ENCODE data around the gene TRPV4. TPM values are rescaled to one million over a fixed set of nuclear protein-coding genes. Genes with fewer than 3 reads are reported as not detected.

The TRPV4 gene
- total RNA-seq, 1 donor from 2014 or later: 0.08 TPM

DNA sequence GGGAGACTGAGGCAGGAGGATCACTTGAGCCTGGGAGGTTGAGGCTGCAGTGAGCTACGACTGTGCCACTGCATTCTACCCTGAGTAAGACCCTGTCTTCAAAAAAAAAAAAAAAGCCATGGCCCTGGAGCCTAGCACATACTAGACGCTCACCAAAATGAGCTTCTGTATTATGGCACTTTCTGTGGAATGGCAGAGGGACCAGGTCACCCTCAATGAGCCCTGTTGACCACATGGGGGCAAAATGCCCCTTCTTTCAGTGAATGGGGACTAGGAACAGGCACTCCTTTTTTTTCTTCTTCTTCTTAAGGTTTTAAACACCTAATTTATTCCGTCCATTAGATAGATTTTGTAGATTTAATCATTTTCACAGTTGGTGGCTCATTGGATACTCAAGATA lies 69.1 kb downstream of the TRPV4 start:
- DNase-seq (ENCODE audit: low read depth): no peak

- no peak for DNase-seq (ENCODE audit: low read depth)
Observed at GRCh38 chr12:109763201-109763841, 69.9 kb downstream of the TRPV4 start.

- no peak for DNase-seq (ENCODE audit: low read depth)
Observed at GRCh38 chr12:109762673-109763191, 70.5 kb downstream of the TRPV4 start.

DNA sequence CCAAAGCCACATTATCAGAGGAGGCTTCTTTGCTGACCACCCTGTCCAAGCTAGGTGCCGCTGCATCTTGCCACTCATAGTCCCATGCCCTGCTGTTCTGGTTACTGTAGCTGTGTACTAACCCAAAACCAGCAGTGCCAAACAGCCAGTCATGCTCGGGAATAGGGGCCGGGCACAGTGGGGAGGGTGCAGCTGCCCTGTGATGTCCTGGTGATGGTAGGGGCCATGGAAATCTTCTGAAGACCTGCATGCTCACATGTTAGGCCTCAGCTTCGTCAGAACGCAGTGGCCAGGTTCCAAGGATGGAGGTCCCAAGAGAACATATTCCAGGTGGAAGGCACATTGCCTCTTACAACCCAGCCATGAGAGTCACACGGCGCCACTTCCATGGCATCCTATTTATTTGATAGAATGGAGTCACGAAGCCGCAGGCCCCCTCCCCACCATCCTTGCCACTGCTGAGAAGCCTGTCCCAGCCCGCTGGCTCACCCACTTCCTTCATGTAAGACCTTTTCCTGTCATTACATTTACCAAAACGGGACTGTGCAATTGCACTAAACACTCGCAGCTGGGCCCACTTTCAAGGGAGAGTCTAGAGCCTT lies 71.0 kb downstream of the TRPV4 start:
- no peak for DNase-seq (ENCODE audit: low read depth)

GRCh38 chr12:109760930-109761921 lies 72.0 kb downstream of the TRPV4 start:
- no peak for DNase-seq (ENCODE audit: low read depth)

GRCh38 chr12:109760031-109760929 lies 72.9 kb downstream of the TRPV4 start:
- DNase-seq (ENCODE audit: low read depth): peak; percentile 94

DNA sequence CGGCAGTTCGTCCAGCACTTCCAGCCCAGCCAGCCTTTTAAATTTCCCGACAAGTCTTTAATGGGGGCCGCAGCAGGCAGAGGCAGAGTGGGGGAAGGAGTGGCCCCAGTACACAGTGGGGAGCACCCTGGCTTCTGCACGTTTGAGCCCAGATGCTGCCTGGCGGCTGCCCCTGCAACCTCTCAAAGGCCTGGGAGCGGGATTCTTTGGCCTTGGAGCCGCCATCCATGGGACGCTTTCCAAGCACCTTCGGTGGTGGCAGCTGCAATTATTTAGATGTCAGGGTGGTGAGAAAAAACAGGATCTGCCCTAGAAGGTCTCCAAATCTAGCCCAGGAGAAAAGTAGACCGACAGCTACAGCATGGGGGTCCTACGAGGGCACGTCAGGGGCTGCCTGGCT lies 73.6 kb downstream of the TRPV4 start:
- DNase-seq (ENCODE audit: low read depth): no peak

- no peak for DNase-seq (ENCODE audit: low read depth)
Observed at GRCh38 chr12:109758426-109759420, 74.5 kb downstream of the TRPV4 start.

DNA sequence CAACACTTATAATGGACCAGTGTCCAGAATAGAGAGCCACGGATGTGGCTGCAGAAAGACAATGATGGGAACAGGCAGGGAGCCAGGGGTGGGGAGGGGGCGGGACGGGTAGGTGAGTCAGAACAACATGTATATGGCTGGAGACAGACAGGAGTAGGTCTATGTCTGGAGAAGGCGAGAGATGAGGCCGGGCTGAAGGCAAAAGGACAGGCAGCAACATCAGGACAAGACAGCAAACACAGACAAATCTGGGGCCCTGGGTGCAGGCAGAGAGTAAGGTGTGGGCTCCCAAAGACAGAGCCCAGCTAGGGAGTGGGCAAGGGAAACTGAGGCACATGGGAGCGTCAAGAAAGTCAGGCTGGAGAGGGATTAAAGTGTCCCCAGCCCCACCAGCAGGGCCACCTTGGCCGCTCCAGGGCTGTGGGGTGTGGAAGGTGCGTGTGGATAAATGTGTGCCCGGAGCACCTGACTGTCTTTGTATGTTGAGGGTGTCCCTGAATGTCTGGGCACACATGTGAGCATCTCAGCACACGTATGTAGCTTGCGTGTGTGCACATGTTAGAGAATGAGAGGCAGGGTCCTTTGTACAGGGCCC lies 75.4 kb downstream of the TRPV4 start:
- DNase-seq (ENCODE audit: low read depth): no peak

DNA sequence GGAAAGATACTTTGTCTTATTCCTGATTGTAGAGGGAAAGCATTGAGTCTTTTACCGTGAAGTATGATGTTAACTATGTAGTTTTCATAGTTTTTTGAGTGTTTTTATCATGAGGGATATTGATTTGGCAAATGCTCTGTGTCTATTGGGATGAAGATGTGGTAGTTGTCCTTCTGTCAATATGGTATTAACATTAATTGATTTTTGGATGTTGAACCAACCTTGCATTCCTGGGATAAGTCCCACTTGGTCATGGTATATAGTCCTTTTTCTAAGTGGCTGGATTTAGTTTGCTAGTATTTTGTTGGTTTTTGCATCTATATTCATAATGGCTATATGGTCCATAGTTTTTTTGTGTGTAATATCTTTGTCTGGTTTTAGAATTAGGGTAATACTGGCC lies 76.7 kb downstream of the TRPV4 start:
- no peak for DNase-seq (ENCODE audit: low read depth)

DNA sequence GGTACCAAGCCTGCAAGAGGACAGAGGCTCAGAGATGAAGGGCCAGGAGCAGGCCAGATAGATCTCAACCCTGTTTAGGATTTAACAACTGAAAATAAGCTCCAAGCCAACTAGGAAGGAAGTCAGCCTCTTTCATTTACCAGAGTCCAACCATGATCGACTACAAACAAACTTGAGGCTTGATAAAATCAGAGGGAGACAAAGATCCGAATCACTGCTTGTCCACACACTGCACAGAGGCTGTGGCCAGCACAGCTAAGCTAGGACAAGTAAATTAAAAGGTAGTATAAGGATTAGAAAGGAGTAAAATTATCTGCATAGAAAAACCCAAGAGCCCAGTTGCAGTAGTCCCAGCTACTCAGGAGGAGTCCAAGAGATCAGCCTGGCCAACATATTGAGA lies 79.2 kb downstream of the TRPV4 start:
- DNase-seq (ENCODE audit: low read depth): no peak

GRCh38 chr12:109753054-109753401 lies 80.2 kb downstream of the TRPV4 start:
- no peak for DNase-seq (ENCODE audit: low read depth)

DNA sequence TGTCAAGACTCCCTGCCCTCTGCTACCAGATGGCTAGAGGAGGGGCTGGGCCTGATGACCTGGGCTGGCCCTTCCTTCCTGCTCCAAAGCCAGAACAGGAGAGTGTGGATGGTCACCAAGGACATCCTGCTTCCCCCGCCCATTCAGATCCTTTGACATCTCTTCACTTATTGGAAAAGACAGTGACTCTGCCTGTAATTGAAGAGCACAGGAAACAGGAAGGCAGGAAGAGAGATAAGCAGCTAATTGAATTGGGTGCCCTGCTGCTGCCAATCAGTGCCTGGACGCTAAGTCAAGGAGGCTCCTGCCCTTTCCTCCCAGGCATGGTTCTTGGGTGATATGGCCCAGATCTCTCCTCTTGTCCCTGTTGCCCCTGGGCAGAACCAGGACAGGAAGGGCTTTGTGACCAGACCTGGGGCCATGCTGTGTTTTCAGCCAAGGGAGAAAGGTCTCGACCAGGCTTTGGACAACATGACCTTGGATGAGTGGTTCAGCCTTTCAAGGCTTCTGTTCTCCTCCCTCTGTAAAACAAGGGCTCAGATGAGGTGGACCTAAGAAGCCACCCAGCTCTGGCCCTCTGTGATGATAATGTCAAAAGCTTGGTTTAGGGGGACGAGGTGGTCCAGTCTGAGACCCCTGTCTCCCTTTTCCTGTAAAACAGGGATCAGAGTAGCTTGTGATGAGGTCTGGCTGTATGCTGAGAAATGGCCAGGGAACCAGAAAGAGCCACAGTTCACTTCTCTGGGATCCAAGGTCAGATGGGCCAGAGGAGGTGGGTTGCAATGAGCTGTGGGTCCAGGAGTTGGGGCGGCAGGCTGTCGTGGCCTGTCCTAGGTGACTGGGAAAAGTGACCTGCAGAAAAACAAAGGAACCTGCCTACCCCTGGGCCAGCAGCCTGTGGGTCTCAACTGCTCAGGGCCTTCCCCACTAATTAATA lies 80.8 kb downstream of the TRPV4 start:
- DNase-seq (ENCODE audit: low read depth): no peak

- DNase-seq (ENCODE audit: low read depth): no peak
Observed at GRCh38 chr12:109744986-109745942, 87.9 kb downstream of the TRPV4 start.

DNA sequence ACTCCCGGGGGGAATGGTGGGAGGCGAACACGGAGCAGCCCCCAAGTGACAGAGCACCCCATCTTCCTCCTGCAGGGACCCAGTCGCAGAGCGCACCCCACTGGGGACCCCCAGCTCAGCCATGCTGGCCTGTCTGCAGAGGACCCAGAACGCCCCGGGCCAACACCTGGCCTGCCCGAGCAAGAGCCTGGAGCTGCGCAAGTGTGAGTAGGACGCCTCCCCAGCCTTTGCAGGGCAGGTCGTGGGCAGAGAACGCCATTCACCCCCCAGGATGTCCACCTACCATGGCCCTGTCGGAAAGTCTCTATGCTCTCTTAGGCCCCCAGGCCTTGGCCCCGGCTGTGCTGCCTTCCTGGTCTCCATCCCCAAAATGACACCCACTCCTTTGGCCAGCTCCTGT lies 89.2 kb downstream of the TRPV4 start:
- no peak for DNase-seq (ENCODE audit: low read depth)

DNA sequence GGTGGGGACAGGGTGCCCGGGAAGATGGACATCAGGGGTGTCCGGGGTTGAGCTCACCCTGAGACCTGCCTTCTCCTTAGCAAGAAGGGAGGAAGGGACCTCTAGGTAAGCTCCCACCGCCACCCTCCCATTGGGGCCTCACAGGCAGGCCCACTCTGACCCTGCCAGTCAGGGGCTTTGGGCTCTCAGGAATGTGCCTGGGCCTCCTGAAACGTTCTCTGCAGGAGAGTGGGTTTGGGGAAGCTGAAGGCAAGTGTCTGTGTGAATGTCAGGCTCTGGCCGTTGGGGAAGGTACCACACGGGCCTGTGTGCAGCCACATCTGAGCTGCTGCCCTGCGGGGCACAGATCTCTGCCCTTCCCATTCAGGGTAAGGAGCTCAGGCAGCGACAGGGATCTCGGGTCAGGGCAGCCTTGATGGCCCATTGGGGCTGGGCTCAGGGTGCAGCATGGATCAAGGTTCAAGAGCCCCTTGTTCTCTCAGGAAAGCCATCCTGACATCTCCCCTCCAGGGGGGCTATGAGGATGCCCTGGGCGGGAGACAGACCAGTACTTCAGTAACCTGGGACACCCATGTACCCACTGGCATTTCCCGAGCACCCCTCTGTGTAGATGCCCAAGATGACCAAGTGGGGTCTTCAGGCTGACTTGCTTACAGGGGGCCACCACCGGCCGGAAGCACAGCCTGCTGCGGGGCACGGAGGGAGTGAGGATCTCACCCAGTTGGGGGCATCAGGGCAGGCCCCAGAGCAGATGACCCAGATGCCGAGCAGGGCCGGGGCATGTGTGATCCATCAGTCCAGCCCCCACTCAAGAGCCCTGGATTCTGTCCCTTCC lies 89.9 kb downstream of the TRPV4 start:
- DNase-seq (ENCODE audit: low read depth): no peak

All from myocyte (in vitro differentiated cells).